ENCODE results near the gene FCMR.
A peak's percentile ranks its signal among the peaks of the same experiment; 100 is the strongest.
"Not testable (repeated sequence)": the region's sequence is repeated elsewhere in the genome, so short reads cannot be mapped to it uniquely, and the experiment has no call there.

Gene FCMR

GRCh38 chr1:206949641-206950040 lies 27.9 kb upstream of the FCMR start:
- DNase-seq: no peak

GRCh38 chr1:206949208-206949607 lies 27.5 kb upstream of the FCMR start:
- no peak for DNase-seq

GRCh38 chr1:206947255-206947654 lies 25.5 kb upstream of the FCMR start:
- DNase-seq: no peak

- no peak for DNase-seq
Measured at GRCh38 chr1:206946261-206946660, 24.5 kb upstream of the FCMR start, which contains the start of gene PIGR. Gene PIGR (minus strand): TSS chr1:206946466. CDS start chr1:206940531, 5,935 bp downstream.

- DNase-seq: no peak
Measured at GRCh38 chr1:206945779-206946178, 24.0 kb upstream of the FCMR start.

- DNase-seq: no peak
Measured at GRCh38 chr1:206944703-206945102, 23.0 kb upstream of the FCMR start.

GRCh38 chr1:206941766-206942418 lies 20.2 kb upstream of the FCMR start:
- DNase-seq: no peak

GRCh38 chr1:206940588-206940936 lies 18.8 kb upstream of the FCMR start:
- DNase-seq: no peak

GRCh38 chr1:206939841-206940587 lies 18.3 kb upstream of the FCMR start:
- no peak for DNase-seq

GRCh38 chr1:206939131-206939530 lies 17.4 kb upstream of the FCMR start:
- DNase-seq: no peak

GRCh38 chr1:206937425-206937824 lies 15.7 kb upstream of the FCMR start:
- DNase-seq: no peak

GRCh38 chr1:206935491-206936067 lies 13.8 kb upstream of the FCMR start:
- peak in 1 of 2 donors; percentile 34 for DNase-seq

GRCh38 chr1:206933333-206933945 lies 11.7 kb upstream of the FCMR start:
- DNase-seq: peak; percentile 73 to 78

GRCh38 chr1:206932177-206932576 lies 10.4 kb upstream of the FCMR start:
- DNase-seq: no peak

- DNase-seq: no peak
Measured at GRCh38 chr1:206931709-206932108, 10.0 kb upstream of the FCMR start.

GRCh38 chr1:206930210-206930798 lies 8.6 kb upstream of the FCMR start:
- DNase-seq: no peak

- DNase-seq: no peak
Measured at GRCh38 chr1:206929524-206929923, 7.8 kb upstream of the FCMR start.

- DNase-seq: no peak
Measured at GRCh38 chr1:206926286-206926685, 4.5 kb upstream of the FCMR start.

- peak; percentile 44 for DNase-seq
Measured at GRCh38 chr1:206925106-206925736, 3.5 kb upstream of the FCMR start.

GRCh38 chr1:206924592-206925105 lies 2.9 kb upstream of the FCMR start:
- no peak for DNase-seq

- not testable (repeated sequence) for DNase-seq
Measured at GRCh38 chr1:206923961-206924557, 2.3 kb upstream of the FCMR start.
